GM12875 (cell line): ENCODE results near the gene TSHZ1.

Source experiments
- H3K4me3 ChIP-seq: one replicate; pipeline ENCODE4 v1.5.1; 2011; ENCODE audit warnings: low read depth, low read length, control low read depth
- TF ChIP-seq, protein P1 (sequence below): IDR thresholded peaks from 2 replicates; pipeline ENCODE4 v1.5.1; 2011; ENCODE audit warnings: low read depth, mild to moderate bottlenecking, control low read depth, inconsistent platforms, low read length, moderate library complexity, borderline replicate concordance; ENCODE audit not compliant: insufficient read depth

The TSHZ1 gene

DNA sequence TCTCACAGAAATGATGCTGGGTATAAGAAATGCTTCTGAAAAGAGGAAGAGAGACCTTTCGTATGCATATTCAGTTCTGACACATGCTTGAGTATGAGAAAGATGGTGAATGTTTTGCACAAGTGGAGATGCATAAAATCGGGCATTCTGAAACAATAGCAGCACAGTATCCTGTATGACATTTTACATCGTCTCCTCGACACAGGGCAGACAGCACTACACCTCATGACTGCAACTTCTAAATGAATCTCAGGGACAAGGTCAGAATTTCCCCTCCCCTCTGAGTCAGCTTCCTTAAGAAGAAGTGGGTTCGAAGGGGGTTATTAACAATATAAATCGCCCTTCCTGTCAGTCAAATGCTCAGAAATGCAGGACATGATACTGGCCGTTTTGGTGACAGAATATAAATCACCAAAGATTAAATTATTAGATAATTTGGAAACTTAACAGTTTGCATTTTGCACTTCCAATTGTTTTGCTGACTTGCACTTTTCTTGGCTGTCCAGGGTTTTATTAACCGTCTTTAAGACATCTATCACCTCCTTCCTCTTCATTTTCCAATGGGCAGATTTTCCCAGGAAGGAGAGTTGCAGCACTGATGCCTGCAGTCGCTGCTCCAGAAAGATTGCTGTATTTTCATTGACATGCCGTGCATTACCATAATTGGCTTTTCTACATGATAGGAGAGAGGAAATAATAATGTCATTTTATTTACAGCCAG, 57.2 kb downstream of the TSHZ1 start:
- H3K4me3 ChIP-seq: no peak overlapping the region
- TF ChIP-seq, protein P1, sequence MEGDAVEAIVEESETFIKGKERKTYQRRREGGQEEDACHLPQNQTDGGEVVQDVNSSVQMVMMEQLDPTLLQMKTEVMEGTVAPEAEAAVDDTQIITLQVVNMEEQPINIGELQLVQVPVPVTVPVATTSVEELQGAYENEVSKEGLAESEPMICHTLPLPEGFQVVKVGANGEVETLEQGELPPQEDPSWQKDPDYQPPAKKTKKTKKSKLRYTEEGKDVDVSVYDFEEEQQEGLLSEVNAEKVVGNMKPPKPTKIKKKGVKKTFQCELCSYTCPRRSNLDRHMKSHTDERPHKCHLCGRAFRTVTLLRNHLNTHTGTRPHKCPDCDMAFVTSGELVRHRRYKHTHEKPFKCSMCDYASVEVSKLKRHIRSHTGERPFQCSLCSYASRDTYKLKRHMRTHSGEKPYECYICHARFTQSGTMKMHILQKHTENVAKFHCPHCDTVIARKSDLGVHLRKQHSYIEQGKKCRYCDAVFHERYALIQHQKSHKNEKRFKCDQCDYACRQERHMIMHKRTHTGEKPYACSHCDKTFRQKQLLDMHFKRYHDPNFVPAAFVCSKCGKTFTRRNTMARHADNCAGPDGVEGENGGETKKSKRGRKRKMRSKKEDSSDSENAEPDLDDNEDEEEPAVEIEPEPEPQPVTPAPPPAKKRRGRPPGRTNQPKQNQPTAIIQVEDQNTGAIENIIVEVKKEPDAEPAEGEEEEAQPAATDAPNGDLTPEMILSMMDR: no peak

DNA sequence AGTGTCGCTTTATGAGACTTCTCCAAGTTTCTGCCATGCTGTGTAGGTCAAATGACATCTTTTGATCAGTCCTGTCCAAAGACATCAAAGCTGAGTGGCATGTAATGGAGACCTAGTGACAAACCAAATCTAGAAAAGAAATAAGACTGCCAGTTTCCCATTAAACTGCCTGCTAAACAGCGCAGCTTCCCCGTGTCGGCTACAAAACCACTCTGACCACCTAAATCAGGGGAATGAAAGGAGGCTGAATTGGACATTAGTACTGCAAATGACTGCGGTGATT, 57.7 kb downstream of the TSHZ1 start:
- H3K4me3 ChIP-seq: no peak overlapping the region
- TF ChIP-seq, protein P1: no peak

- no peak overlapping the region for H3K4me3 ChIP-seq
- TF ChIP-seq, protein P1: no peak
Measured at GRCh38 chr18:75269124-75269680, 58.6 kb downstream of the TSHZ1 start.

DNA sequence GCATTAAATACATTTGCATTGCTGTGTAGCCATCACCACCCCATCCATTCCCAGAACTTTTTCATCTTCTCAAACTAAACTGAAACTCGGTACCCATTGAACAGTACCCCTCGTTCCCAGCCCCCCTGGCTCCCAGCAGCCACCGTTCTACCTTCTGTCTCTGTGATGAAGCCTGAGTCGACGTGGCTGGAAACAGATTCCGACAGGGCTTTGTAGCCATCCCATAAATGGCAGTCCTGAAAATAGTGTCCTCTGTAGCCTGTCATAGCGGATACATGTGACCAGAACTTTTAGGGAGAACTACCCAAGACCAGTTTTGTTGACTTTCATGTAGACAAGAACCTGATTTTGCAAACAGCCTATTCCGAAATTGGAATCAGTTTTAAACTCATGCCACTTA, 59.1 kb downstream of the TSHZ1 start:
- TF ChIP-seq, protein P1: no peak
- H3K4me3 ChIP-seq: no peak overlapping the region

- H3K4me3 ChIP-seq: no peak overlapping the region
- TF ChIP-seq, protein P1: no peak
Measured at GRCh38 chr18:75271952-75272351, 61.4 kb downstream of the TSHZ1 start.

- H3K4me3 ChIP-seq: no peak overlapping the region
- TF ChIP-seq, protein P1: no peak
Measured at GRCh38 chr18:75273817-75274216, 63.2 kb downstream of the TSHZ1 start.

- H3K4me3 ChIP-seq: no peak overlapping the region
- TF ChIP-seq, protein P1: no peak
Measured at GRCh38 chr18:75275226-75275625, 64.6 kb downstream of the TSHZ1 start.
